ENCODE measurements around the gene WDFY4. TPM values are rescaled to one million over a fixed set of nuclear protein-coding genes. Genes with fewer than 3 reads are reported as not detected.

WDFY4 gene
- total RNA-seq, 1 donor from 2014 or later = not detected

- no peak overlapping the region for H3K27ac Mint-ChIP-seq (ENCODE audit: unreplicated experiment)
- DNase-seq (ENCODE audit: low spot score) = no peak
- H3K27me3 Mint-ChIP-seq (ENCODE audit: low read depth) = peaks cover 29% of the 10 kb centered on the region
- H3K36me3 Mint-ChIP-seq (ENCODE audit: low read depth) = no peaks in the 10 kb centered on the region
- H3K4me1 Mint-ChIP-seq (ENCODE audit: low read depth) = peaks cover 8% of the 10 kb centered on the region
- no peak overlapping the region for H3K4me3 Mint-ChIP-seq (ENCODE audit: unreplicated experiment)
- H3K9me3 Mint-ChIP-seq (ENCODE audit: low read depth) = no peaks in the 10 kb centered on the region
- no peak for TF ChIP-seq CTCF (IDR thresholded peaks at IDR 0.05)
Observed at GRCh38 chr10:48657416-48657815, 27.3 kb upstream of the WDFY4 start.

- H3K4me3 Mint-ChIP-seq (ENCODE audit: unreplicated experiment) = no peak overlapping the region
- H3K9me3 Mint-ChIP-seq (ENCODE audit: low read depth) = no peaks in the 10 kb centered on the region
- no peaks in the 10 kb centered on the region for H3K36me3 Mint-ChIP-seq (ENCODE audit: low read depth)
- peak; percentile 94 for TF ChIP-seq CTCF (IDR thresholded peaks at IDR 0.05)
- H3K27me3 Mint-ChIP-seq (ENCODE audit: low read depth) = peaks cover 30% of the 10 kb centered on the region
- no peak overlapping the region for H3K27ac Mint-ChIP-seq (ENCODE audit: unreplicated experiment)
- no peak for DNase-seq (ENCODE audit: low spot score)
- peaks cover 8% of the 10 kb centered on the region for H3K4me1 Mint-ChIP-seq (ENCODE audit: low read depth)
Observed at GRCh38 chr10:48658243-48658974, 26.3 kb upstream of the WDFY4 start.

- peaks cover 8% of the 10 kb centered on the region for H3K4me1 Mint-ChIP-seq (ENCODE audit: low read depth)
- H3K27ac Mint-ChIP-seq (ENCODE audit: unreplicated experiment) = no peak overlapping the region
- TF ChIP-seq CTCF (IDR thresholded peaks at IDR 0.05) = no peak
- DNase-seq (ENCODE audit: low spot score) = no peak
- H3K9me3 Mint-ChIP-seq (ENCODE audit: low read depth) = no peaks in the 10 kb centered on the region
- H3K36me3 Mint-ChIP-seq (ENCODE audit: low read depth) = no peaks in the 10 kb centered on the region
- peaks cover 32% of the 10 kb centered on the region for H3K27me3 Mint-ChIP-seq (ENCODE audit: low read depth)
- no peak overlapping the region for H3K4me3 Mint-ChIP-seq (ENCODE audit: unreplicated experiment)
Observed at GRCh38 chr10:48658975-48659269, 25.8 kb upstream of the WDFY4 start.

- no peaks in the 10 kb centered on the region for H3K36me3 Mint-ChIP-seq (ENCODE audit: low read depth)
- TF ChIP-seq CTCF (IDR thresholded peaks at IDR 0.05) = peak; percentile 83
- H3K27ac Mint-ChIP-seq (ENCODE audit: unreplicated experiment) = no peak overlapping the region
- no peak overlapping the region for H3K4me3 Mint-ChIP-seq (ENCODE audit: unreplicated experiment)
- H3K9me3 Mint-ChIP-seq (ENCODE audit: low read depth) = peaks cover 2% of the 10 kb centered on the region
- H3K27me3 Mint-ChIP-seq (ENCODE audit: low read depth) = peaks cover 28% of the 10 kb centered on the region
- no peak for DNase-seq (ENCODE audit: low spot score)
- H3K4me1 Mint-ChIP-seq (ENCODE audit: low read depth) = peaks cover 8% of the 10 kb centered on the region
Observed at GRCh38 chr10:48659790-48660189, 24.9 kb upstream of the WDFY4 start.

DNA sequence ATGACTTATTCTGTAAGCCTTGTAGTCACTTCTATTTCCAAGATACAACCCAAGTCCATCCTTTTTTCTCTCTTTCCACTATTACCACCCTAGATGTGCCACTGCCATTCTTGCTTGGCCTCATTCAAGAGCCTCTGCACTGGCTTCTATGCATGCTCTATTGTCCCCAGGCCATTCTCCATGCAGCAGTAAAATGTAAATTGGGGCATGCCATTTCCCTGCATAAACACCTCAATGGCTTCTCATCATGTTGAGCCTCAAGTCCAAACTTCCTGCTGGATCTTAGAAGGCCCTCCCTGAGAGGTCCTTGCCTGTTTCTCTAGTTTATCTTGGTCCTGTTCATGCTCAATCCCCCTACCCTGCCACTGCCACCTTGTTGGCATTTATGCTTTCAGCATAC lies 23.2 kb upstream of the WDFY4 start:
- no peak for DNase-seq (ENCODE audit: low spot score)
- peaks cover 27% of the 10 kb centered on the region for H3K27me3 Mint-ChIP-seq (ENCODE audit: low read depth)
- no peaks in the 10 kb centered on the region for H3K36me3 Mint-ChIP-seq (ENCODE audit: low read depth)
- H3K27ac Mint-ChIP-seq (ENCODE audit: unreplicated experiment) = no peak overlapping the region
- peaks cover 6% of the 10 kb centered on the region for H3K4me1 Mint-ChIP-seq (ENCODE audit: low read depth)
- H3K9me3 Mint-ChIP-seq (ENCODE audit: low read depth) = peaks cover 11% of the 10 kb centered on the region
- no peak for TF ChIP-seq CTCF (IDR thresholded peaks at IDR 0.05)
- no peak overlapping the region for H3K4me3 Mint-ChIP-seq (ENCODE audit: unreplicated experiment)

Measured in chondrocyte (in vitro differentiated cells).